ENCODE data around the gene PTGER3.

DNA sequence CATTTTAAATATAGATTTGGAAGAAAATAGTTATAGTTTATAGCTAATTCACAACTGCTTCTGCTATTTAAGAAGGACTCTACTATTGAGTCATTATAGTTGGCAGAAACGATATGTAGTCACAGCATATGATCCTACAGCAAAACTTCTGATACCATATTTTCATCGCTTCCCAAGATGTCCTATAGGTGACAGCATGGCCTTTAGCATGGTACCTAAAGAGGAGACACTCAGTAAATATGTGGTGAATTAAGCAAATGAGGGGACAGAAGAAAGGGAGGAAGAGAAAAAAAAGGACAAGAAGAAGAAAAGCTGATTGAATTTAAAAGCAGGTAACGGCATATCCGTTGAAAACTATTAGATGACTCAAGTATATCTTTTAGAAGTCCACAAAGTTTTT lies 77.2 kb downstream of the PTGER3 start:
- TF ChIP-seq, protein P1, sequence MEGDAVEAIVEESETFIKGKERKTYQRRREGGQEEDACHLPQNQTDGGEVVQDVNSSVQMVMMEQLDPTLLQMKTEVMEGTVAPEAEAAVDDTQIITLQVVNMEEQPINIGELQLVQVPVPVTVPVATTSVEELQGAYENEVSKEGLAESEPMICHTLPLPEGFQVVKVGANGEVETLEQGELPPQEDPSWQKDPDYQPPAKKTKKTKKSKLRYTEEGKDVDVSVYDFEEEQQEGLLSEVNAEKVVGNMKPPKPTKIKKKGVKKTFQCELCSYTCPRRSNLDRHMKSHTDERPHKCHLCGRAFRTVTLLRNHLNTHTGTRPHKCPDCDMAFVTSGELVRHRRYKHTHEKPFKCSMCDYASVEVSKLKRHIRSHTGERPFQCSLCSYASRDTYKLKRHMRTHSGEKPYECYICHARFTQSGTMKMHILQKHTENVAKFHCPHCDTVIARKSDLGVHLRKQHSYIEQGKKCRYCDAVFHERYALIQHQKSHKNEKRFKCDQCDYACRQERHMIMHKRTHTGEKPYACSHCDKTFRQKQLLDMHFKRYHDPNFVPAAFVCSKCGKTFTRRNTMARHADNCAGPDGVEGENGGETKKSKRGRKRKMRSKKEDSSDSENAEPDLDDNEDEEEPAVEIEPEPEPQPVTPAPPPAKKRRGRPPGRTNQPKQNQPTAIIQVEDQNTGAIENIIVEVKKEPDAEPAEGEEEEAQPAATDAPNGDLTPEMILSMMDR (IDR thresholded peaks at IDR 0.05 in 4 of 5, conservative IDR thresholded peaks at IDR 0.05 in 1 of 5), result no peak
- no peak for TF ChIP-seq POLR2A (IDR thresholded peaks at IDR 0.05)

Data from gastrocnemius medialis (tissue), 4 donors.